ENCODE data around the gene HBG1. TPM values are rescaled to one million over a fixed set of nuclear protein-coding genes. Genes with fewer than 3 reads are reported as not detected.
"Not testable (repeated sequence)": the region's sequence is repeated elsewhere in the genome, so short reads cannot be mapped to it uniquely, and the experiment has no call there.

HBG1 gene
- total RNA-seq, 1 donor from 2014 or later: not detected

- H3K9me3 Mint-ChIP-seq: no peaks in the 10 kb centered on the region
- no peak overlapping the region for H3K4me3 Mint-ChIP-seq
- TF ChIP-seq, protein P1, sequence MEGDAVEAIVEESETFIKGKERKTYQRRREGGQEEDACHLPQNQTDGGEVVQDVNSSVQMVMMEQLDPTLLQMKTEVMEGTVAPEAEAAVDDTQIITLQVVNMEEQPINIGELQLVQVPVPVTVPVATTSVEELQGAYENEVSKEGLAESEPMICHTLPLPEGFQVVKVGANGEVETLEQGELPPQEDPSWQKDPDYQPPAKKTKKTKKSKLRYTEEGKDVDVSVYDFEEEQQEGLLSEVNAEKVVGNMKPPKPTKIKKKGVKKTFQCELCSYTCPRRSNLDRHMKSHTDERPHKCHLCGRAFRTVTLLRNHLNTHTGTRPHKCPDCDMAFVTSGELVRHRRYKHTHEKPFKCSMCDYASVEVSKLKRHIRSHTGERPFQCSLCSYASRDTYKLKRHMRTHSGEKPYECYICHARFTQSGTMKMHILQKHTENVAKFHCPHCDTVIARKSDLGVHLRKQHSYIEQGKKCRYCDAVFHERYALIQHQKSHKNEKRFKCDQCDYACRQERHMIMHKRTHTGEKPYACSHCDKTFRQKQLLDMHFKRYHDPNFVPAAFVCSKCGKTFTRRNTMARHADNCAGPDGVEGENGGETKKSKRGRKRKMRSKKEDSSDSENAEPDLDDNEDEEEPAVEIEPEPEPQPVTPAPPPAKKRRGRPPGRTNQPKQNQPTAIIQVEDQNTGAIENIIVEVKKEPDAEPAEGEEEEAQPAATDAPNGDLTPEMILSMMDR (conservative IDR thresholded peaks at IDR 0.05): no peak
- no peak overlapping the region for H3K27ac Mint-ChIP-seq (ENCODE audit: unreplicated experiment)
- peaks cover 4% of the 10 kb centered on the region for H3K4me1 Mint-ChIP-seq
- H3K27me3 Mint-ChIP-seq (ENCODE audit: low read depth): peaks cover 1% of the 10 kb centered on the region
- H3K36me3 Mint-ChIP-seq (ENCODE audit: low read depth): no peaks in the 10 kb centered on the region
- DNase-seq (ENCODE audit: low read depth, low spot score): no peak
These were observed 3.2 kb upstream of the HBG1 start for GRCh38 chr11:5252919-5253265.

- H3K4me1 Mint-ChIP-seq: peaks cover under 1% of the 10 kb centered on the region
- no peak overlapping the region for H3K27ac Mint-ChIP-seq (ENCODE audit: unreplicated experiment)
- H3K27me3 Mint-ChIP-seq (ENCODE audit: low read depth): peaks cover 5% of the 10 kb centered on the region
- H3K9me3 Mint-ChIP-seq: no peaks in the 10 kb centered on the region
- H3K36me3 Mint-ChIP-seq (ENCODE audit: low read depth): no peaks in the 10 kb centered on the region
- DNase-seq (ENCODE audit: low read depth, low spot score): no peak
- no peak overlapping the region for H3K4me3 Mint-ChIP-seq
- TF ChIP-seq, protein P1 (conservative IDR thresholded peaks at IDR 0.05): no peak
These were observed 2.7 kb upstream of the HBG1 start for GRCh38 chr11:5252192-5252918.

DNA sequence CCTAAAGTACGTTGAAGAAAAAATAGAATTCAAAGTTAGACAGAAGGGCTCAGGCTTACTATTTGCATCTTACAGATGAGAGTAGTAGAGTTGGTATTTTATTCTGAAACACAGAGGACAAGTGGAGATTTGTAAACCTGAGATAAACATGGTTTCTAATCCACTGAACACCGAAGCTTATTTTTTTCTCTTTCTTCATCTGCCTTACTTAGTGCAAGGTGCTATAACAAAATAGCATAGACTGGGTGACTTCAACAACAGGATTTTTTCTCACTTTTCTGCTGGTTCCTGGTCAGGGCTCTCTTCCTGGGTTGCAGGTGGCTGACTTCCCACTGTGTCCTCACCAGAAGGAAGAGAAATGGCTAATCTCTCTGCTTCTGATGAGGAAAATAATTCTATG lies 2.1 kb upstream of the HBG1 start:
- Mint-ChIP-seq H3K9me3 (no peaks in the 10 kb centered on the region), H3K4me3 (no peak overlapping the region), H3K27me3 (ENCODE audit: low read depth) (peaks cover 5% of the 10 kb centered on the region), H3K27ac (ENCODE audit: unreplicated experiment) (no peak overlapping the region), H3K4me1 (no peaks in the 10 kb centered on the region), H3K36me3 (ENCODE audit: low read depth) (no peaks in the 10 kb centered on the region)
- TF ChIP-seq, protein P1 (conservative IDR thresholded peaks at IDR 0.05): no peak
- DNase-seq (ENCODE audit: low read depth, low spot score): no peak

GRCh38 chr11:5250543-5251204 lies 1.0 kb upstream of the HBG1 start:
- TF ChIP-seq, protein P1 (conservative IDR thresholded peaks at IDR 0.05): no peak
- H3K9me3 Mint-ChIP-seq: no peaks in the 10 kb centered on the region

GRCh38 chr11:5248498-5248897 lies 1.2 kb downstream of the HBG1 start:
- H3K27me3 Mint-ChIP-seq (ENCODE audit: low read depth); H3K36me3 Mint-ChIP-seq (ENCODE audit: low read depth); DNase-seq (ENCODE audit: low read depth, low spot score); H3K4me3 Mint-ChIP-seq; H3K4me1 Mint-ChIP-seq; H3K9me3 Mint-ChIP-seq; H3K27ac Mint-ChIP-seq (ENCODE audit: unreplicated experiment): not testable (repeated sequence)

More at GRCh38 chr11:5250543-5251204, 1.0 kb upstream of the HBG1 start:
- Mint-ChIP-seq H3K4me3 (no peak overlapping the region), H3K27me3 (ENCODE audit: low read depth) (peaks cover 5% of the 10 kb centered on the region), H3K36me3 (ENCODE audit: low read depth) (no peaks in the 10 kb centered on the region), H3K27ac (ENCODE audit: unreplicated experiment) (no peak overlapping the region), H3K4me1 (no peaks in the 10 kb centered on the region)
- no peak for DNase-seq (ENCODE audit: low read depth, low spot score)

Measured in neural crest cell (in vitro differentiated cells).